Tibial nerve (tissue), 3 donors: ENCODE data around the gene LCE5A.

ENCODE experiments used
- POLR2A ChIP-seq, 2 donors: fragments of 450-650 bp; IDR thresholded peaks; one replicate each; pipeline ENCODE4 v1.6.1; 2017; ENCODE audit warnings: antibody characterized with exemption in 2 of 2, mild to moderate bottlenecking in 2 of 2, moderate library complexity in 2 of 2
- TF ChIP-seq, protein P1 (sequence below), 5 experiments: fragments of 200-600 bp in 3 of 5; fragments of 450-650 bp in 2 of 5; sonication (generic) in 3 of 5; IDR thresholded peaks; one replicate each; pipeline ENCODE4 v1.5.1; 2016 to 2019; ENCODE audit warnings: antibody characterized with exemption in 5 of 5, mild to moderate bottlenecking in 3 of 5, moderate library complexity in 2 of 5

DNA sequence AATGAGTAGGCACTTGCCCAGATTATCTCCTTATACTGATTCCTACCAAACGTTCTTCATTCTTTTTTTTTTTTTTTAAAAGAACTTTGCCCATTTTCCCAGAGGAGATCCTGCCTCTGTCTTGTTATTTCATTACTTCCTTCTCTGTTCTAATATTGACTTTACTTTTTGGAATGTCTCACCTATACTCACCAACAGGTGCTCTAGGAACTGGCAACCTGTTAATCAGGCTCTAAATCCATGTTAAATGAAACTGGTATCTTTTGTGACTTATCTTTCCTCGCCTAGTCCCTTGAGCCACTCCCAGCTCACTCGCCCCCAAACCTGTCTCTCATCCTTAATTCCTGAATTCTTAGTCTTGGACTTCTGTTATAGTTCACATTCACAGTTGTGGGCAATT is 2.5 kb downstream of the LCE5A start:
- no peak for TF ChIP-seq POLR2A (IDR thresholded peaks at IDR 0.05)
- TF ChIP-seq, protein P1, sequence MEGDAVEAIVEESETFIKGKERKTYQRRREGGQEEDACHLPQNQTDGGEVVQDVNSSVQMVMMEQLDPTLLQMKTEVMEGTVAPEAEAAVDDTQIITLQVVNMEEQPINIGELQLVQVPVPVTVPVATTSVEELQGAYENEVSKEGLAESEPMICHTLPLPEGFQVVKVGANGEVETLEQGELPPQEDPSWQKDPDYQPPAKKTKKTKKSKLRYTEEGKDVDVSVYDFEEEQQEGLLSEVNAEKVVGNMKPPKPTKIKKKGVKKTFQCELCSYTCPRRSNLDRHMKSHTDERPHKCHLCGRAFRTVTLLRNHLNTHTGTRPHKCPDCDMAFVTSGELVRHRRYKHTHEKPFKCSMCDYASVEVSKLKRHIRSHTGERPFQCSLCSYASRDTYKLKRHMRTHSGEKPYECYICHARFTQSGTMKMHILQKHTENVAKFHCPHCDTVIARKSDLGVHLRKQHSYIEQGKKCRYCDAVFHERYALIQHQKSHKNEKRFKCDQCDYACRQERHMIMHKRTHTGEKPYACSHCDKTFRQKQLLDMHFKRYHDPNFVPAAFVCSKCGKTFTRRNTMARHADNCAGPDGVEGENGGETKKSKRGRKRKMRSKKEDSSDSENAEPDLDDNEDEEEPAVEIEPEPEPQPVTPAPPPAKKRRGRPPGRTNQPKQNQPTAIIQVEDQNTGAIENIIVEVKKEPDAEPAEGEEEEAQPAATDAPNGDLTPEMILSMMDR (IDR thresholded peaks at IDR 0.05), result no peak
